K562 (cell line): ENCODE data around the gene GRSF1. TPM values are rescaled to one million over a fixed set of nuclear protein-coding genes. Genes with fewer than 3 reads are reported as not detected.

Experiments
- ATAC-seq: fragments of 200-7000 bp; cut with Tn5 transposase; 3 replicates; pipeline ENCODE4 v1.9.1; 2020; ENCODE audit warnings: moderate library complexity
- BruUV-seq: library from RNA; stranded (reverse); fragments of 400-500 nt; replicated peaks from 2 replicates; lab custom pipeline; 2021; lab: Mats Ljungman, UMichigan
- CTCF ChIA-PET: fragments of 300-600 bp; formaldehyde crosslinking; extraction: SDS; loops from one replicate; lab custom pipeline; 2021; ENCODE audit warnings: low intra/inter-chr PET ratio; lab: Yijun Ruan, JAX
- POLR2A ChIA-PET: fragments of 300-600, 350-650 bp; sonication (Branson Sonifier 250); formaldehyde crosslinking; extraction: SDS; loops from one replicate; lab custom pipeline; 2021; ENCODE audit warnings: antibody characterized with exemption, inconsistent platforms; lab: Yijun Ruan, JAX
- DNase-seq, 4 experiments: peaks; one replicate each; pipeline versions ENCODE4 v3.0.0 to v3.0.0-alpha.2; 2011 to 2018; ENCODE audit warnings: low spot score in 3 of 4, mixed read lengths in 3 of 4; ENCODE audit errors: extremely low read depth in 1 of 4
- FAIRE-seq: peaks from 2 replicates; lab custom pipeline; 2011; peaks lifted over from hg19 to GRCh38; lab: Jason Lieb, UNC
- H2AFZ ChIP-seq: 2 replicates; pipeline ENCODE4 v1.6.0; 2011; ENCODE audit warnings: low read depth, low read length, control low read depth, inconsistent platforms
- H3K27ac ChIP-seq: fragments of 200-600 bp; 3 replicates; pipeline ENCODE4 v1.8.0; 2011; ENCODE audit warnings: low read depth, mild to moderate bottlenecking, control low read depth, inconsistent platforms, low read length, moderate library complexity, mixed read lengths; ENCODE audit errors: extremely low read depth
- H3K27me3 ChIP-seq, 2 experiments: fragments of 300-600 bp in 1 of 2; 2 replicates in 1 of 2; 3 replicates in 1 of 2; pipeline versions ENCODE4 v1.6.0 to v1.8.0; 2011; ENCODE audit warnings: inconsistent platforms in 2 of 2, low read length in 2 of 2, mild to moderate bottlenecking in 1 of 2, mixed read lengths in 1 of 2, moderate library complexity in 1 of 2; ENCODE audit not compliant: control insufficient read depth in 2 of 2, insufficient read depth in 2 of 2
- H3K36me3 ChIP-seq: fragments of 300-600 bp; 3 replicates; pipeline ENCODE4 v1.8.0; 2011; ENCODE audit warnings: mild to moderate bottlenecking, low read length, inconsistent platforms; ENCODE audit not compliant: control insufficient read depth, insufficient read depth
- H3K4me1 ChIP-seq, 2 experiments: fragments of 200-600 bp in 1 of 2; replicated peaks in 1 of 2; 2 replicates in 1 of 2; 3 replicates in 1 of 2; pipeline versions ENCODE4 v1.5.1 to v1.8.0; 2011; ENCODE audit warnings: inconsistent platforms in 2 of 2, low read length in 2 of 2, mild to moderate bottlenecking in 1 of 2, mixed read lengths in 1 of 2, moderate library complexity in 1 of 2; ENCODE audit not compliant: control insufficient read depth in 2 of 2, insufficient read depth in 2 of 2
- H3K4me2 ChIP-seq: 2 replicates; pipeline ENCODE4 v1.6.1; 2011; ENCODE audit warnings: low read length, control low read depth, inconsistent platforms, mixed read lengths; ENCODE audit not compliant: insufficient read depth
- H3K4me3 ChIP-seq: fragments of 200-600 bp; sonication (generic), shearing (Covaris generic); 2 replicates; pipeline ENCODE4 v1.5.1; 2016; ENCODE audit warnings: control low read depth, inconsistent platforms
- H3K79me2 ChIP-seq: fragments of 200-600 bp; 3 replicates; pipeline ENCODE4 v1.8.0; 2011; ENCODE audit warnings: low read length, inconsistent platforms; ENCODE audit not compliant: control insufficient read depth, insufficient read depth
- H3K9ac ChIP-seq, 2 experiments: 2 replicates each; pipeline versions ENCODE4 v1.6.0 to v1.6.1; 2011; ENCODE audit warnings: low read depth in 2 of 2, low read length in 2 of 2, control low read depth in 1 of 2, inconsistent platforms in 1 of 2, mild to moderate bottlenecking in 1 of 2, mixed read lengths in 1 of 2; ENCODE audit not compliant: insufficient read depth in 1 of 2
- H3K9me1 ChIP-seq: one replicate; pipeline ENCODE4 v1.6.0; 2011; ENCODE audit warnings: inconsistent platforms, mild to moderate bottlenecking, low read length, moderate library complexity; ENCODE audit not compliant: control insufficient read depth, insufficient read depth
- H3K9me3 ChIP-seq: replicated peaks from 2 replicates; pipeline ENCODE4 v1.5.1; 2011; ENCODE audit warnings: low read depth, low read length, inconsistent platforms; ENCODE audit not compliant: control insufficient read depth, insufficient read depth
- H4K20me1 ChIP-seq: replicated peaks from 2 replicates; pipeline ENCODE4 v1.6.1; 2011; ENCODE audit warnings: low read length, inconsistent platforms, mixed read lengths; ENCODE audit not compliant: control insufficient read depth, insufficient read depth
- CHD2 ChIP-seq: IDR thresholded peaks from 2 replicates; pipeline ENCODE4 v1.6.1; 2011; ENCODE audit warnings: low read depth, low read length
- KAT7 ChIP-seq: sonication (generic); formaldehyde crosslinking; IDR thresholded peaks from 2 replicates; pipeline ENCODE4 v1.8.0; 2022; ENCODE audit warnings: missing genetic modification reagents, mild to moderate bottlenecking, borderline replicate concordance
- MAZ ChIP-seq, 2 experiments: fragments of 450-650 bp in 1 of 2; sonication (generic) in 1 of 2; formaldehyde crosslinking; IDR thresholded peaks in 1 of 2; conservative IDR thresholded peaks in 1 of 2; 2 replicates each; pipeline versions ENCODE4 v1.4.0 to v1.5.0; 2020; ENCODE audit warnings: mild to moderate bottlenecking in 1 of 2, missing genetic modification reagents in 1 of 2
- MYBL2 ChIP-seq, 2 experiments: fragments of 450-650 bp in 1 of 2; sonication (generic) in 1 of 2; formaldehyde crosslinking in 1 of 2; IDR thresholded peaks; 2 replicates each; pipeline versions ENCODE4 v1.6.1 to v1.8.1; 2017 to 2022; ENCODE audit warnings: borderline replicate concordance in 1 of 2, inconsistent platforms in 1 of 2, low read depth in 1 of 2, mild to moderate bottlenecking in 1 of 2, missing genetic modification reagents in 1 of 2, moderate library complexity in 1 of 2
- NCOA4 ChIP-seq: fragments of 450-650 bp; IDR thresholded peaks from 2 replicates; pipeline ENCODE4 v1.6.1; 2018; ENCODE audit warnings: mild to moderate bottlenecking; ENCODE audit not compliant: partially characterized antibody
- NFRKB ChIP-seq: fragments of 450-650 bp; IDR thresholded peaks from 2 replicates; pipeline ENCODE4 v1.6.1; 2016; ENCODE audit warnings: low read depth
- SNRNP70 ChIP-seq: fragments of 200-400 bp; formaldehyde crosslinking; optimal IDR thresholded peaks from 2 replicates; pipeline ENCODE3; 2017; ENCODE audit warnings: low read depth, low read length
- ZBTB8A ChIP-seq: fragments of 450-650 bp; IDR thresholded peaks from 2 replicates; pipeline ENCODE4 v1.6.1; 2018; ENCODE audit warnings: mild to moderate bottlenecking, moderate library complexity; ENCODE audit not compliant: partially characterized antibody
- ZNF354B ChIP-seq: fragments of 250-450 bp; sonication (Bioruptor Pico); IDR thresholded peaks from 2 replicates; pipeline ENCODE4 v1.4.0; 2020
- ZNF561 ChIP-seq: fragments of 450-650 bp; formaldehyde crosslinking; conservative IDR thresholded peaks from 2 replicates; pipeline ENCODE4 v1.4.0; 2020; ENCODE audit warnings: mild to moderate bottlenecking, moderate library complexity
- ZNF778 ChIP-seq: fragments of 450-650 bp; formaldehyde crosslinking; IDR thresholded peaks from 2 replicates; pipeline ENCODE4 v1.4.0; 2020; ENCODE audit warnings: mild to moderate bottlenecking, moderate library complexity
- WGBS: fragments of 100-300 bp; shearing (Covaris generic); methylation state at CpG from one replicate; pipeline ENCODE4 v1.1.6; 2016; ENCODE audit warnings: low coverage, mixed read lengths; ENCODE audit not compliant: insufficient coverage; ENCODE audit errors: missing lambda C conversion rate; 5-methylcytosine and 5-hydroxymethylcytosine counted together
- in situ Hi-C: fragments of 300-500 bp; cut with MboI; formaldehyde crosslinking; loops from 4 replicates; pipeline ENCODE4 v1.15.0; 2018; ENCODE audit warnings: inconsistent platforms, mixed read lengths
- intact Hi-C: fragments of 100-400 bp; cut with micrococcal nuclease; formaldehyde crosslinking; loops from 2 replicates; pipeline ENCODE4 v1.14.2; 2022
- polyA plus RNA-seq, 8 experiments: library from polyadenylated mRNA; depleted of rRNA in 4 of 8; stranded (reverse) in 5 of 8; unstranded in 3 of 8; fragments of >200 nt; fragmentation: Nextera tagmentation in 2 of 8; fragmentation: Illumina TruSeq in 1 of 8; extraction: Ambion mirVana in 2 of 8; extraction: Trizol in 1 of 8; gene quantifications; 2 replicates each; pipeline versions ENCODE4 v1.2.1 to v1.2.3, GENCODE V29; 2011 to 2014; ENCODE audit warnings: inconsistent platforms in 1 of 8, missing spikeins in 1 of 8
- total RNA-seq, 7 experiments: library from RNA; depleted of rRNA in 6 of 7; stranded (reverse); fragments of >200 nt in 6 of 7; fragmentation: Illumina TruSeq in 2 of 7; extraction: Trizol in 2 of 7; gene quantifications; 2 replicates each; pipeline versions ENCODE4 v1.2.1 to v1.2.3, GENCODE V29; 2011 to 2021; ENCODE audit warnings: low replicate concordance in 1 of 7

Gene GRSF1
- total and polyA plus RNA-seq, 9 of the 15 experiments (the other 6 are each of a cell fraction or from before 2014, with no cell fraction given), result 33.0 to 105 (median 76.0) TPM

DNA sequence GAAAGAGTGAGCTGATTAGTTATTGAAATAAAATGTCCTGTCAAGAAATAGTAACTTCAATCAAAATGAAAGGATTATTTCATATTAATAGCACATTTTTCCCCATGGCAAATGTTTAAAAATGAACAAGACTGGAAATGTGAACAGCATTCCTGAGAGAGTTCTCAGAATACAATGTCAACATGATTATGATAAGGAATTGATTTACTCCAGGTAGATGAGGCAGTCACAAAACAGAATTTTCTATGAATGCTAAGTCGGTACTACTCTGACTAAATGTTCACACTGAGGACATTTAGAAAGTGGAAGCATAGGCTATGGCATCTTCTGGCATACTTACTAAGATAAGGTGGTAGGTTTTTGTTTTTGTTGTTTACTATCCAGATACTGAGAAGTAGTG lies 19.4 kb upstream of the GRSF1 start:
- in situ Hi-C loops, result no loop called here
- H2AFZ ChIP-seq, result no peak overlapping the region
- ATAC-seq, result no peak
- H3K9me1 ChIP-seq, result no peaks in the 10 kb centered on the region
- H3K4me3 ChIP-seq, result no peak overlapping the region
- no peak for DNase-seq
- no peaks in the 10 kb centered on the region for H3K79me2 ChIP-seq
- H3K9ac ChIP-seq, result no peak overlapping the region
- intact Hi-C loops, result no loop called here
- no peaks in the 10 kb centered on the region for H3K9me3 ChIP-seq
- CTCF ChIA-PET, result no interaction called here
- no peaks in the 10 kb centered on the region for H3K36me3 ChIP-seq
- WGBS, result 5% methylated on average over 1 of the region's 1 CpG
- no peak overlapping the region for H3K4me2 ChIP-seq
- H3K27me3 ChIP-seq, result no peaks in the 10 kb centered on the region
- no peaks in the 10 kb centered on the region for H4K20me1 ChIP-seq
- peaks cover 0 to 8% of the 10 kb centered on the region in 2 experiments; a peak in 2 of 5 replicates for H3K4me1 ChIP-seq
- H3K27ac ChIP-seq, result no peak overlapping the region
- TF ChIP-seq MYBL2 (IDR thresholded peaks at IDR 0.05; ENCODE audit: low read depth), result no peak
- TF ChIP-seq MYBL2 (CRISPR knock-in tag; IDR thresholded peaks at IDR 0.05; ENCODE audit: borderline replicate concordance), result no peak
- no peak for TF ChIP-seq ZNF561 (CRISPR knock-in tag)
- no peak for TF ChIP-seq NFRKB
- TF ChIP-seq MAZ (CRISPR knock-in tag; conservative IDR thresholded peaks at IDR 0.05 in 1 of 2, IDR thresholded peaks at IDR 0.05 in 1 of 2), result no peak
- TF ChIP-seq ZNF778 (CRISPR knock-in tag), result no peak
- no peak for TF ChIP-seq ZNF354B
- POLR2A ChIA-PET, result interaction anchor here (1.3 kb wide), 1 partner anchor 20 kb away, joined by 3 read pairs; the partner anchor contains the start of gene GRSF1
- FAIRE-seq, result no peak
- BruUV-seq, result no TSS peak

DNA sequence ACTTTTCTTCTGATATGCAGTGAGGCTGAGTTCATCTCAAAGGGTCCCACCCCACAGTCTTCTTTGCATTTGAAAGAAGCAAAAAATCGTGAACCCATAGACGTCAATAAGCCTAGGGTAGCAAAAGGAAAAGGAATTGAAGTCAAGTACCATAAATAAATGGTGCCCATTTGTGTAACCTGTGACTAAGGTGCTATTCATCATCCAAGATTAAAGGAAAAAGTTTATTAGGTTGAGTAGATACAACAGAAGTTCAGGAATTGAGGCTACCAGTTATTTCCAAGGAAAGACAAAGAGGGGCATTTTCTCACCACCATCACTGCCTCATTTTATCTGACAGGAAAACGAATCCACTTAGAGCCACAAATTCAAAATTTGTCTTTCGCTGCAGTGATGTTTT lies 18.8 kb upstream of the GRSF1 start:
- no peak overlapping the region for H3K27ac ChIP-seq
- H3K4me2 ChIP-seq, result no peak overlapping the region
- H3K27me3 ChIP-seq, result no peaks in the 10 kb centered on the region
- H3K9me1 ChIP-seq, result no peaks in the 10 kb centered on the region
- H3K9me3 ChIP-seq, result no peaks in the 10 kb centered on the region
- no peak for FAIRE-seq
- no peak for ATAC-seq
- H3K79me2 ChIP-seq, result no peaks in the 10 kb centered on the region
- ChIA-PET CTCF (no interaction called here), POLR2A (interaction anchor here (0.6 to 1.3 kb wide), 2 partner anchors 19 to 46 kb away, joined by 3 read pairs; partner anchors contain the start of gene GRSF1)
- no peak overlapping the region for H3K9ac ChIP-seq
- TF ChIP-seq KAT7 (CRISPR knock-in tag) (no peak), NCOA4 (no peak), ZBTB8A (no peak), CHD2 (no peak), SNRNP70 (no peak)
- H3K36me3 ChIP-seq, result no peaks in the 10 kb centered on the region
- no TSS peak for BruUV-seq
- WGBS, result 26% methylated on average over 4 of the region's 4 CpGs
- no peak overlapping the region for H3K4me3 ChIP-seq
- DNase-seq, result no peak
- H2AFZ ChIP-seq, result no peak overlapping the region
- H4K20me1 ChIP-seq, result no peaks in the 10 kb centered on the region
- intact Hi-C loops (no loop called here), in situ Hi-C loops (no loop called here)
- H3K4me1 ChIP-seq, result peaks cover 0 to 8% of the 10 kb centered on the region in 2 experiments; a peak in 2 of 5 replicates
